K562 (cell line): ENCODE measurements around the gene ITGB2. TPM values are rescaled to one million over a fixed set of nuclear protein-coding genes. Genes with fewer than 3 reads are reported as not detected.
A peak's percentile ranks its signal among the peaks of the same experiment; 100 is the strongest.

ENCODE experiments used
- BRD9 ChIP-seq: fragments of 450-650 bp; IDR thresholded peaks from 2 replicates; pipeline ENCODE4 v1.6.1; 2018; ENCODE audit warnings: low read depth; ENCODE audit not compliant: partially characterized antibody
- CBX5 ChIP-seq: IDR thresholded peaks from 2 replicates; pipeline ENCODE4 v1.6.1; 2014; ENCODE audit warnings: low read depth, borderline replicate concordance
- DDX20 ChIP-seq: fragments of 450-650 bp; IDR thresholded peaks from 2 replicates; pipeline ENCODE4 v1.6.1; 2016; ENCODE audit warnings: missing genetic modification characterization, low read depth, mild to moderate bottlenecking, missing compliant biosample characterization, moderate library complexity
- ELF1 ChIP-seq: fragments of 200-800 bp; sonication (Bioruptor generic); IDR thresholded peaks from 2 replicates; pipeline ENCODE4 v1.6.1; 2016; ENCODE audit warnings: missing genetic modification characterization, missing compliant biosample characterization
- GTF2A2 ChIP-seq: IDR thresholded peaks from 2 replicates; pipeline ENCODE4 v1.6.1; 2016; ENCODE audit warnings: mild to moderate bottlenecking, missing genetic modification characterization, missing compliant biosample characterization
- HDAC8 ChIP-seq: fragments of 450-650 bp; IDR thresholded peaks from 2 replicates; pipeline ENCODE4 v1.6.1; 2016; ENCODE audit warnings: mild to moderate bottlenecking, missing genetic modification characterization, moderate library complexity, missing compliant biosample characterization
- IRF1 ChIP-seq: sonication (generic); formaldehyde crosslinking; IDR thresholded peaks from 2 replicates; pipeline ENCODE4 v1.8.0; 2022; ENCODE audit warnings: missing genetic modification reagents, mild to moderate bottlenecking, borderline replicate concordance
- KLF1 ChIP-seq: fragments of 450-650 bp; IDR thresholded peaks from 2 replicates; pipeline ENCODE4 v1.6.1; 2016; ENCODE audit warnings: missing genetic modification characterization, missing compliant biosample characterization
- MEIS2 ChIP-seq: fragments of 450-650 bp; IDR thresholded peaks from 2 replicates; pipeline ENCODE4 v1.6.1; 2014; ENCODE audit warnings: mild to moderate bottlenecking; ENCODE audit not compliant: partially characterized antibody
- MXD1 ChIP-seq: fragments of 250-450 bp; sonication (Bioruptor Pico); IDR thresholded peaks from 2 replicates; pipeline ENCODE4 v1.8.0; 2021; ENCODE audit warnings: borderline replicate concordance, mild to moderate bottlenecking, moderate library complexity; ENCODE audit not compliant: poor library complexity, severe bottlenecking
- NKRF ChIP-seq: fragments of 450-650 bp; IDR thresholded peaks from 2 replicates; pipeline ENCODE4 v1.6.1; 2016; ENCODE audit warnings: borderline replicate concordance
- PTTG1 ChIP-seq: fragments of 450-650 bp; IDR thresholded peaks from 2 replicates; pipeline ENCODE4 v1.6.1; 2016; ENCODE audit warnings: low read depth, mild to moderate bottlenecking, missing genetic modification characterization, missing compliant biosample characterization
- RBBP5 ChIP-seq: fragments of 200-600 bp; sonication (generic); IDR thresholded peaks from 2 replicates; pipeline ENCODE4 v1.6.1; 2012; ENCODE audit warnings: borderline replicate concordance, mild to moderate bottlenecking, low read length, control low read depth, inconsistent platforms; ENCODE audit not compliant: insufficient read depth, poor library complexity, severe bottlenecking
- RBFOX2 ChIP-seq: fragments of 200-400 bp; formaldehyde crosslinking; IDR thresholded peaks from 2 replicates; pipeline ENCODE4 v1.6.1; 2017; ENCODE audit warnings: low read depth, mild to moderate bottlenecking, low read length, moderate library complexity
- SMARCA4 ChIP-seq: fragments of 450-650 bp; IDR thresholded peaks from 2 replicates; pipeline ENCODE4 v1.6.1; 2016
- TAF7 ChIP-seq: fragments of 450-650 bp; IDR thresholded peaks from 2 replicates; pipeline ENCODE4 v1.6.1; 2016; ENCODE audit warnings: missing genetic modification characterization, missing compliant biosample characterization
- TCFL5 ChIP-seq: fragments of 250-450 bp; sonication (Bioruptor Pico); conservative IDR thresholded peaks from 2 replicates; pipeline ENCODE4 v1.6.1; 2021; ENCODE audit warnings: mild to moderate bottlenecking, moderate library complexity, matching md5 sums
- ZNF324 ChIP-seq: fragments of 250-450 bp; sonication (Bioruptor Pico); IDR thresholded peaks from 2 replicates; pipeline ENCODE4 v1.4.0; 2020; ENCODE audit warnings: mild to moderate bottlenecking
- polyA plus RNA-seq, 8 experiments: library from polyadenylated mRNA; depleted of rRNA in 4 of 8; stranded (reverse) in 5 of 8; unstranded in 3 of 8; fragments of >200 nt; fragmentation: Nextera tagmentation in 2 of 8; fragmentation: Illumina TruSeq in 1 of 8; extraction: Ambion mirVana in 2 of 8; extraction: Trizol in 1 of 8; gene quantifications; 2 replicates each; pipeline versions ENCODE4 v1.2.1 to v1.2.3, GENCODE V29; 2011 to 2014; ENCODE audit warnings: inconsistent platforms in 1 of 8, missing spikeins in 1 of 8
- total RNA-seq, 7 experiments: library from RNA; depleted of rRNA in 6 of 7; stranded (reverse); fragments of >200 nt in 6 of 7; fragmentation: Illumina TruSeq in 2 of 7; extraction: Trizol in 2 of 7; gene quantifications; 2 replicates each; pipeline versions ENCODE4 v1.2.1 to v1.2.3, GENCODE V29; 2011 to 2021; ENCODE audit warnings: low replicate concordance in 1 of 7
- TF ChIP-seq, protein P1 (sequence below): IDR thresholded peaks from 2 replicates; pipeline ENCODE4 v1.6.1; 2012; ENCODE audit warnings: low read depth, low read length, improper control_type of control experiment, borderline replicate concordance
- TF ChIP-seq, protein P2 (sequence below): fragments of 450-650 bp; formaldehyde crosslinking; IDR thresholded peaks from 2 replicates; pipeline ENCODE4 v1.4.0; 2020; ENCODE audit warnings: mild to moderate bottlenecking, moderate library complexity

ITGB2 gene
- total and polyA plus RNA-seq, 9 of the 15 experiments (the other 6 are each of a cell fraction or from before 2014, with no cell fraction given): 0.07 to 1.3 (median 0.51) TPM; not detected in 2

- TF ChIP-seq HDAC8 (tag) (peak; percentile 10; the same call in 1 of the 2 replicates), KLF1 (tag) (0 out of 2 replicates have a peak, but pooled peaks have one; percentile 44), SMARCA4 (peak; percentile 80; the same call in 1 of the 2 replicates), IRF1 (CRISPR knock-in tag) (no peak), RBBP5 (no peak), TCFL5 (CRISPR knock-in tag) (peak; percentile 59; the same call in 1 of the 2 replicates), DDX20 (tag) (peak; percentile 38; the same call in 1 of the 2 replicates), RBFOX2 (peak; percentile 30; the same call in 1 of the 2 replicates), NKRF (no peak), TAF7 (tag) (peak; percentile 51; the same call in 1 of the 2 replicates), GTF2A2 (peak; percentile 54; the same call in 1 of the 2 replicates), MEIS2 (peak; percentile 18), ELF1 (tag) (peak; percentile 43), MXD1 (CRISPR knock-in tag) (peak; percentile 16), BRD9 (peak; percentile 77), ZNF324 (CRISPR knock-in tag) (no peak), PTTG1 (tag) (peak; percentile 43), CBX5 (no peak)
- TF ChIP-seq, protein P1, sequence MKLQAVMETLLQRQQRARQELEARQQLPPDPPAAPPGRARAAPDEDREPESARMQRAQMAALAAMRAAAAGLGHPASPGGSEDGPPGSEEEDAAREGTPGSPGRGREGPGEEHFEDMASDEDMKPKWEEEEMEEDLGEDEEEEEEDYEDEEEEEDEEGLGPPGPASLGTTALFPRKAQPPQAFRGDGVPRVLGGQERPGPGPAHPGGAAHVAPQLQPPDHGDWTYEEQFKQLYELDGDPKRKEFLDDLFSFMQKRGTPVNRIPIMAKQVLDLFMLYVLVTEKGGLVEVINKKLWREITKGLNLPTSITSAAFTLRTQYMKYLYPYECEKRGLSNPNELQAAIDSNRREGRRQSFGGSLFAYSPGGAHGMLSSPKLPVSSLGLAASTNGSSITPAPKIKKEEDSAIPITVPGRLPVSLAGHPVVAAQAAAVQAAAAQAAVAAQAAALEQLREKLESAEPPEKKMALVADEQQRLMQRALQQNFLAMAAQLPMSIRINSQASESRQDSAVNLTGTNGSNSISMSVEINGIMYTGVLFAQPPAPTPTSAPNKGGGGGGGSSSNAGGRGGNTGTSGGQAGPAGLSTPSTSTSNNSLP: peak; percentile 41; the same call in 1 of the 2 replicates
- TF ChIP-seq, protein P2, sequence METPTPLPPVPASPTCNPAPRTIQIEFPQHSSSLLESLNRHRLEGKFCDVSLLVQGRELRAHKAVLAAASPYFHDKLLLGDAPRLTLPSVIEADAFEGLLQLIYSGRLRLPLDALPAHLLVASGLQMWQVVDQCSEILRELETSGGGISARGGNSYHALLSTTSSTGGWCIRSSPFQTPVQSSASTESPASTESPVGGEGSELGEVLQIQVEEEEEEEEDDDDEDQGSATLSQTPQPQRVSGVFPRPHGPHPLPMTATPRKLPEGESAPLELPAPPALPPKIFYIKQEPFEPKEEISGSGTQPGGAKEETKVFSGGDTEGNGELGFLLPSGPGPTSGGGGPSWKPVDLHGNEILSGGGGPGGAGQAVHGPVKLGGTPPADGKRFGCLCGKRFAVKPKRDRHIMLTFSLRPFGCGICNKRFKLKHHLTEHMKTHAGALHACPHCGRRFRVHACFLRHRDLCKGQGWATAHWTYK (CRISPR knock-in tag): no peak
These were observed 42.4 kb downstream of the ITGB2 start (continued) for GRCh38 chr21:44878053-44878982.
